ENCODE measurements around the gene VCAN.
"Not testable (repeated sequence)": the region's sequence is repeated elsewhere in the genome, so short reads cannot be mapped to it uniquely, and the experiment has no call there.

The VCAN gene

GRCh38 chr5:83471405-83472212, at the start of gene VCAN:
Gene VCAN (plus strand): TSS chr5:83471744. CDS start chr5:83483519, 11,775 bp downstream.
- Histone ChIP-seq H3K9me3 (ENCODE audit: control insufficient read depth, insufficient read depth, low read length) (no peaks in the 10 kb centered on the region), H3K36me3 (ENCODE audit: control insufficient read depth, insufficient read depth, low read length) (no peaks in the 10 kb centered on the region), H3K9ac (ENCODE audit: low read depth, low read length) (peak within 1 kb of the TSS; percentile 68), H3K4me3 (ENCODE audit: low read depth, low read length) (peak within 1 kb of the TSS; percentile 83), H3K4me1 (ENCODE audit: control insufficient read depth, insufficient read depth, low read length) (peaks cover 28% of the 10 kb centered on the region), H3K27me3 (ENCODE audit: control insufficient read depth, insufficient read depth, low read length) (no peaks in the 10 kb centered on the region)

DNA sequence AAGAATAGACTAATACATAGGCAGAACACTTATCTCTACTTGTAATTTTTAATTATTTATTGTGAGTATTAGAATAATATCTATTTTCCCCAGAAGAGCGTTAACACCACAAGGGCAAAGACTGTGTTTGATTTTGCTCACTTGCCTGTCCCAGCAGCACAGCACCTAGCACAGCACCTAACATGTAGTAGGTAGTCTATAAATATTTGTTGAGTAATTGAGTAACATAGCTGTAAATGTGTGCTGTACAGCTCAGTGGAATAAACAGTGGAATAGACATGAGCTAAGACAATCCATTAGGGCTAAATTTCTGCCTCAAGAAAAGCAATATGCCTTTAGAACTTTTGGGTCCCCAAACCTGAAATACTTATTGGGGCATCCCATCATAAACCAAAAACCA, 49.3 kb upstream of the VCAN start:
- Histone ChIP-seq H3K27me3 (ENCODE audit: control insufficient read depth, insufficient read depth, low read length) (no peaks in the 10 kb centered on the region), H3K9ac (ENCODE audit: low read depth, low read length) (no peak overlapping the region), H3K36me3 (ENCODE audit: control insufficient read depth, insufficient read depth, low read length) (no peaks in the 10 kb centered on the region), H3K4me3 (ENCODE audit: low read depth, low read length) (no peak overlapping the region), H3K4me1 (ENCODE audit: control insufficient read depth, insufficient read depth, low read length) (peaks cover 5% of the 10 kb centered on the region), H3K9me3 (ENCODE audit: control insufficient read depth, insufficient read depth, low read length) (no peaks in the 10 kb centered on the region)

DNA sequence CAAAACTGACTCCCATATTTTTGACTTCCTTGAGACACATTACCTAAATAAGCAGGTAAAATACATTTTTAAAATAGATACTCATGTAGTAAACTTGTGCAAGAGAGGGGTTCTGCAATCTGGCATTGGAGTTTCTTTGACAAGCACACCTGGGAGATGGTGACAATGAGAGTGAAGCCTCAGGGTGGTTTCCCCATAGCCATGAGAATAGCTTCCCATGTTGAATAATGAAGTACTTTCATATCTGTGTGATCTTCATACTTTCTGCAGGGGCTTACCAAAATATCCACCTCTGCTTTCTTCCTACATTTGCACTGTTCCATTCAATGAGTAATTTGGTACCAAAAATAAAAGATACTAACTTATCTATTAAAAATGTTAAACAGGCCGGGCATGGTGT, 44.7 kb upstream of the VCAN start:
- Histone ChIP-seq H3K4me1 (ENCODE audit: control insufficient read depth, insufficient read depth, low read length) (no peaks in the 10 kb centered on the region), H3K36me3 (ENCODE audit: control insufficient read depth, insufficient read depth, low read length) (no peaks in the 10 kb centered on the region), H3K9me3 (ENCODE audit: control insufficient read depth, insufficient read depth, low read length) (no peaks in the 10 kb centered on the region), H3K27me3 (ENCODE audit: control insufficient read depth, insufficient read depth, low read length) (no peaks in the 10 kb centered on the region), H3K9ac (ENCODE audit: low read depth, low read length) (no peak overlapping the region), H3K4me3 (ENCODE audit: low read depth, low read length) (no peak overlapping the region)

DNA sequence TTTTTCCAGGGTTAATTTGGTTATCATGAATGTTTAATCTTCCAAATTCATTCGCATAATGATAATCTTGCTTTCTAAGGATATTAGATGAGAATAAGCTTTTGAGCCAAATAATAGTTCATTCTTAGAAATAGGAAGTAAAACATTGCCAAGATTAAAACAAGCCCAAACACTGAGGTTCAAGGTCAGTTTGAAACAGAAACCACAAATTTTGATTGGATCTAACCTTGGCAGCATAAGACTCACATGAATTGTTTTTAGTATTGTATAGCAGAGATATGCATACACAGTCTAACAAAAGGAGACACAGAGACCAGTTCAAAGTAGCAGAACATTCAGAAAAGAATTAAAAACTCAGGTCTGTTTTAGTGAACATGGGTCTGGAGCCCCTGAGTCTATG, 43.4 kb upstream of the VCAN start:
- Histone ChIP-seq H3K9me3 (ENCODE audit: control insufficient read depth, insufficient read depth, low read length) (no peaks in the 10 kb centered on the region), H3K27me3 (ENCODE audit: control insufficient read depth, insufficient read depth, low read length) (no peaks in the 10 kb centered on the region), H3K4me1 (ENCODE audit: control insufficient read depth, insufficient read depth, low read length) (no peaks in the 10 kb centered on the region), H3K4me3 (ENCODE audit: low read depth, low read length) (no peak overlapping the region), H3K36me3 (ENCODE audit: control insufficient read depth, insufficient read depth, low read length) (no peaks in the 10 kb centered on the region), H3K9ac (ENCODE audit: low read depth, low read length) (no peak overlapping the region)

GRCh38 chr5:83428890-83429289, 42.7 kb upstream of the VCAN start:
- no peaks in the 10 kb centered on the region for H3K9me3 ChIP-seq (ENCODE audit: control insufficient read depth, insufficient read depth, low read length)
- H3K36me3 ChIP-seq (ENCODE audit: control insufficient read depth, insufficient read depth, low read length), result no peaks in the 10 kb centered on the region
- no peaks in the 10 kb centered on the region for H3K4me1 ChIP-seq (ENCODE audit: control insufficient read depth, insufficient read depth, low read length)
- H3K9ac ChIP-seq (ENCODE audit: low read depth, low read length), result no peak overlapping the region
- H3K4me3 ChIP-seq (ENCODE audit: low read depth, low read length), result no peak overlapping the region
- no peaks in the 10 kb centered on the region for H3K27me3 ChIP-seq (ENCODE audit: control insufficient read depth, insufficient read depth, low read length)

DNA sequence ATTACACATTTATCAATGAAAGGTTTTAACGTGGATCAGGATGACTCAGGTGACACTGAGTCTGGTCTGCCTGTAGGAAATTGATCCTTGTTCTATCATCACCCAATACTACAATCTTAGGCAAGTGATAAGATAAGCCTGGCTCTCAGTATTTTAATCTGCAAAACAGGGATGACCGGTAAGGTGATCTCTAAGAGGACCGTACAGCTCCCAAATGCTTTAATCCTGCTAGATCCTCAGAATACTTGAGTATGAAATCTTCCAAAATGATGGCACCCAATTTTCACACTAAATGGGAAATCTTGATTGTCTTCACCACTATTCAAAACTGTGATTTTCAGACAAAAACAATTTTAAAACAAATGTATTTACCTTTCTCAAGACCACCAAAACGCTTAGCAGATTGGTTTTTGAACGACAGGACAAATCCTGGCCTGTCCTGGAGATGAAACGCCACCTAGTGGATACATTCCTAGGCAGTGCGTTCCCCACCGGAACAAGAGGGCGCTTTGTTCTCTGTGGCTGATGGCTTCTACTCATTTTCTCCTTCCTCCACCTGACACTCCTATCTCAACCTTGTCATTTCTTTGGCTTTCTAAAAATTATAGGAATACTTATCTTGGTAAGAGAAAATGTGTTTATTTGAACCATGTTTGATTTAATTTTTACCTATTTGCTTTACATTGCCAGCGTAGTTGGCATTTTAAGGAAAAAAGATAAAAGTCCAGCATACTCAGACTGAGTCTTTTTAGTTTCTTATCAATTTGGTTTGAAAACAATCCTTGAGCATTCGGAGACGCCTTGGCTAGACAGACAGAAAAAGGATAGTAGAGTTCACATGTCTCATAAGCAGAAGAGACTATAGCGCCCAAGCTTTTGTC, 41.2 kb upstream of the VCAN start:
- Histone ChIP-seq H3K36me3 (ENCODE audit: control insufficient read depth, insufficient read depth, low read length) (no peaks in the 10 kb centered on the region), H3K9me3 (ENCODE audit: control insufficient read depth, insufficient read depth, low read length) (no peaks in the 10 kb centered on the region), H3K9ac (ENCODE audit: low read depth, low read length) (no peak overlapping the region), H3K4me3 (ENCODE audit: low read depth, low read length) (no peak overlapping the region), H3K27me3 (ENCODE audit: control insufficient read depth, insufficient read depth, low read length) (no peaks in the 10 kb centered on the region), H3K4me1 (ENCODE audit: control insufficient read depth, insufficient read depth, low read length) (no peaks in the 10 kb centered on the region)

DNA sequence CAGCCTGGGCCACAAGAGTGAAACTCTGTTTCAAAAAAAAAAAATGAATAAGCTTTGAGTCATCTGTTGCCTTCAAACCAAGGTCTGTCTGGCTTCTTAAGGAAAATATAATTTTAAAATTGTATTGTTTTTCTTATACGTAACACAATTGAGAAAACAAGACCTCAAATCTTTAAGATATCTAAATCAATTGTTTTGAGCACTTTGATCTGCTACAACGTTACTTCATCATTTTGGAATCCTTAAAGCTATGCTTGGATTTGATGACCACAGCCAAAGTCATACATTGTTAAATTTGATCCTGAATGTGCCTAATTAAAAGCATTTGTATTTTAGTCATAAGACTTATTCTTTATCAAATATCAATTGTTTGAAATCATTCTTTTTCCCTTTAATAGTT, 37.7 kb upstream of the VCAN start:
- Histone ChIP-seq H3K4me1 (ENCODE audit: control insufficient read depth, insufficient read depth, low read length) (no peaks in the 10 kb centered on the region), H3K4me3 (ENCODE audit: low read depth, low read length) (no peak overlapping the region), H3K9me3 (ENCODE audit: control insufficient read depth, insufficient read depth, low read length) (peaks cover 4% of the 10 kb centered on the region), H3K36me3 (ENCODE audit: control insufficient read depth, insufficient read depth, low read length) (no peaks in the 10 kb centered on the region), H3K27me3 (ENCODE audit: control insufficient read depth, insufficient read depth, low read length) (no peaks in the 10 kb centered on the region), H3K9ac (ENCODE audit: low read depth, low read length) (no peak overlapping the region)

GRCh38 chr5:83434946-83435345, 36.6 kb upstream of the VCAN start:
- H3K9ac ChIP-seq (ENCODE audit: low read depth, low read length), result no peak overlapping the region
- no peaks in the 10 kb centered on the region for H3K27me3 ChIP-seq (ENCODE audit: control insufficient read depth, insufficient read depth, low read length)
- no peaks in the 10 kb centered on the region for H3K4me1 ChIP-seq (ENCODE audit: control insufficient read depth, insufficient read depth, low read length)
- H3K4me3 ChIP-seq (ENCODE audit: low read depth, low read length), result no peak overlapping the region
- H3K36me3 ChIP-seq (ENCODE audit: control insufficient read depth, insufficient read depth, low read length), result no peaks in the 10 kb centered on the region
- H3K9me3 ChIP-seq (ENCODE audit: control insufficient read depth, insufficient read depth, low read length), result peaks cover 4% of the 10 kb centered on the region

DNA sequence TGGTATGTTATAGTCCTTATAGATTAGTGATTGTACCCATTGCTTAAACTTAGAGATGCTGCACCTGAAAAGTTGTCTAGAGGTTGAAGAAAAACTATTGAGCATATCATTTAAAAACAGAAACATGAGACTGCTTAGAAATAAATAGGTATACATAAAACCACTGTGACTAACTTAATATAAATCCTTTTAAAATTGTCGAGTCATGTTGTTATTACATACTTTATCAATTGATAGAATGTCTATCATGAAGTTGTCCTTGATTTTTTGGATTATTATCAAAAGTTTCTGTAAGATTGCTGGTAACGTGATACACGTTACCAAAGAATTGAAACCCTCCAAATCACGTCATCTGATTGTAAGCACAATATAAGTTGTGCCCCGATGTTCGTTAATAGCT, 35.3 kb upstream of the VCAN start:
- no peak overlapping the region for H3K4me3 ChIP-seq (ENCODE audit: low read depth, low read length)
- H3K9me3 ChIP-seq (ENCODE audit: control insufficient read depth, insufficient read depth, low read length), result peaks cover 4% of the 10 kb centered on the region
- no peaks in the 10 kb centered on the region for H3K27me3 ChIP-seq (ENCODE audit: control insufficient read depth, insufficient read depth, low read length)

DNA sequence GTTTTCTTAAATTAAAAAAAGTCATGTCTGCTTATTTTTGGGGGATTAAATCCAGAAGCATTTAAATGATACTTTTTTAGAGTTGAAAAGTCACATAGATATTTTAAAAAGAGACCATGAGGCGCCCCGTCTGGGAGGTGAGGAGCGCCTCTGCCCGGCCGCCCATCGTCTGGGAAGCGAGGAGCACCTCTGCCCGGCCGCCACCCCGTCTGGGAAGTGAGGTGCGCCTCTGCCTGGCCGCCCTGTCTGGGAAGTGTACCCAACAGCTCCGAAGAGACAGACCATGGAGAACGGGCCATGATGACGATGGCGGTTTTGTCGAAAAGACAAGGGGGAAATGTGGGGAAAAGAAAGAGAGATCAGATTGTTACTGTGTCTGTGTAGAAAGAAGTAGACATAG, 33.8 kb upstream of the VCAN start:
- not testable (repeated sequence) for H3K36me3 ChIP-seq (ENCODE audit: control insufficient read depth, insufficient read depth, low read length); H3K9me3 ChIP-seq (ENCODE audit: control insufficient read depth, insufficient read depth, low read length); H3K27me3 ChIP-seq (ENCODE audit: control insufficient read depth, insufficient read depth, low read length); H3K9ac ChIP-seq (ENCODE audit: low read depth, low read length); H3K4me1 ChIP-seq (ENCODE audit: control insufficient read depth, insufficient read depth, low read length); H3K4me3 ChIP-seq (ENCODE audit: low read depth, low read length)

More for the DNA sequence above, 35.3 kb upstream of the VCAN start:
- Histone ChIP-seq H3K36me3 (ENCODE audit: control insufficient read depth, insufficient read depth, low read length) (no peaks in the 10 kb centered on the region), H3K9ac (ENCODE audit: low read depth, low read length) (no peak overlapping the region), H3K4me1 (ENCODE audit: control insufficient read depth, insufficient read depth, low read length) (no peaks in the 10 kb centered on the region)

GRCh38 chr5:83440826-83441225, 30.7 kb upstream of the VCAN start:
- H3K4me1 ChIP-seq (ENCODE audit: control insufficient read depth, insufficient read depth, low read length), result no peaks in the 10 kb centered on the region
- H3K27me3 ChIP-seq (ENCODE audit: control insufficient read depth, insufficient read depth, low read length), result no peaks in the 10 kb centered on the region
- H3K9ac ChIP-seq (ENCODE audit: low read depth, low read length), result no peak overlapping the region
- peaks cover 4% of the 10 kb centered on the region for H3K9me3 ChIP-seq (ENCODE audit: control insufficient read depth, insufficient read depth, low read length)
- H3K4me3 ChIP-seq (ENCODE audit: low read depth, low read length), result no peak overlapping the region
- no peaks in the 10 kb centered on the region for H3K36me3 ChIP-seq (ENCODE audit: control insufficient read depth, insufficient read depth, low read length)

- H3K9me3 ChIP-seq (ENCODE audit: control insufficient read depth, insufficient read depth, low read length), result peaks cover 3% of the 10 kb centered on the region
- H3K36me3 ChIP-seq (ENCODE audit: control insufficient read depth, insufficient read depth, low read length), result no peaks in the 10 kb centered on the region
- no peaks in the 10 kb centered on the region for H3K4me1 ChIP-seq (ENCODE audit: control insufficient read depth, insufficient read depth, low read length)
- no peak overlapping the region for H3K9ac ChIP-seq (ENCODE audit: low read depth, low read length)
- H3K27me3 ChIP-seq (ENCODE audit: control insufficient read depth, insufficient read depth, low read length), result no peaks in the 10 kb centered on the region
- H3K4me3 ChIP-seq (ENCODE audit: low read depth, low read length), result no peak overlapping the region
Observed at GRCh38 chr5:83441747-83442146, 29.8 kb upstream of the VCAN start.
